SK-N-MC (cell line): ENCODE measurements around the gene FGD5.

Experiments
- EZH2 ChIP-seq: fragments of 200-600 bp; sonication (generic); IDR thresholded peaks from one replicate; pipeline ENCODE4 v1.6.1; 2017; ENCODE audit warnings: antibody characterized with exemption
- POLR2AphosphoS5 ChIP-seq: IDR thresholded peaks from 2 replicates; pipeline ENCODE4 v1.6.1; 2012; ENCODE audit warnings: mild to moderate bottlenecking, low read depth, low read length, borderline replicate concordance

GRCh38 chr3:14845180-14845579, 26.4 kb downstream of the FGD5 start:
- TF ChIP-seq POLR2AphosphoS5 (no peak), EZH2 (no peak)
